WTC11 (cell line): ENCODE data around the gene SPATA13.

ENCODE experiments used
- CTCF ChIP-seq: fragments of 200-600 bp; IDR thresholded peaks from 2 replicates; pipeline ENCODE4 v1.8.0; 2022; ENCODE audit warnings: antibody characterized with exemption
- E2F1 ChIP-seq: sonication (generic); formaldehyde crosslinking; IDR thresholded peaks from 2 replicates; pipeline ENCODE4 v1.8.0; 2022; ENCODE audit warnings: mild to moderate bottlenecking, missing genetic modification reagents
- E2F4 ChIP-seq: sonication (generic); formaldehyde crosslinking; IDR thresholded peaks from 2 replicates; pipeline ENCODE4 v1.8.1; 2022; ENCODE audit warnings: low read depth, mild to moderate bottlenecking, moderate library complexity, missing genetic modification reagents, borderline replicate concordance
- GTF2I ChIP-seq: fragments of 250-450 bp; sonication (Bioruptor Pico); conservative IDR thresholded peaks from 2 replicates; pipeline ENCODE4 v1.4.0; 2021; ENCODE audit warnings: mild to moderate bottlenecking
- KAT7 ChIP-seq: sonication (generic); formaldehyde crosslinking; IDR thresholded peaks from 2 replicates; pipeline ENCODE4 v1.8.1; 2023; ENCODE audit warnings: missing genetic modification reagents, mild to moderate bottlenecking, borderline replicate concordance
- USF2 ChIP-seq: sonication (generic); formaldehyde crosslinking; IDR thresholded peaks from 2 replicates; pipeline ENCODE4 v1.8.1; 2023; ENCODE audit warnings: mild to moderate bottlenecking, missing genetic modification reagents, moderate library complexity
- ZNF138 ChIP-seq: sonication (generic); formaldehyde crosslinking; conservative IDR thresholded peaks from 2 replicates; pipeline ENCODE4 v1.8.1; 2022; ENCODE audit warnings: mild to moderate bottlenecking, moderate library complexity, missing genetic modification reagents

- no peak for TF ChIP-seq CTCF
- TF ChIP-seq E2F4 (CRISPR knock-in tag), result no peak
- no peak for TF ChIP-seq E2F1 (CRISPR knock-in tag)
- TF ChIP-seq USF2 (CRISPR knock-in tag), result no peak
- TF ChIP-seq ZNF138, result no peak
- no peak for TF ChIP-seq KAT7 (CRISPR knock-in tag)
- TF ChIP-seq GTF2I, result no peak
Measured at GRCh38 chr13:24284889-24285565, 124.5 kb downstream of the SPATA13 start.
